Fibroblast of the aortic adventitia (primary cell): Measurements from ENCODE around the gene SYNM. TPM values are rescaled to one million over a fixed set of nuclear protein-coding genes. Genes with fewer than 3 reads are reported as not detected.
"Not testable (repeated sequence)": the region's sequence is repeated elsewhere in the genome, so short reads cannot be mapped to it uniquely, and the experiment has no call there.

Source experiments
- DNase-seq: peaks from one replicate; pipeline ENCODE4 v3.0.0-alpha.2; 2010; ENCODE audit warnings: low read depth
- H3K4me3 ChIP-seq: 2 replicates; pipeline ENCODE4 v1.5.1; 2011; ENCODE audit warnings: low read depth, mild to moderate bottlenecking, control low read depth, low read length, moderate library complexity
- CTCF ChIP-seq: IDR thresholded peaks from 2 replicates; pipeline ENCODE4 v1.5.1; 2011; ENCODE audit warnings: mild to moderate bottlenecking, low read length, control low read depth, inconsistent platforms; ENCODE audit not compliant: insufficient read depth
- total RNA-seq: library from RNA; depleted of rRNA; stranded (reverse); fragments of >200 nt; gene quantifications from 2 replicates; pipeline ENCODE4 v1.2.3, GENCODE V29; 2012; ENCODE audit warnings: low replicate concordance

Gene SYNM
- total RNA-seq, 1 donor, result 6.2 TPM

- TF ChIP-seq CTCF, result no peak
- peak overlapping the region; percentile 61 for H3K4me3 ChIP-seq
These were observed 1.7 kb downstream of the SYNM start for GRCh38 chr15:99106417-99107220.

DNA sequence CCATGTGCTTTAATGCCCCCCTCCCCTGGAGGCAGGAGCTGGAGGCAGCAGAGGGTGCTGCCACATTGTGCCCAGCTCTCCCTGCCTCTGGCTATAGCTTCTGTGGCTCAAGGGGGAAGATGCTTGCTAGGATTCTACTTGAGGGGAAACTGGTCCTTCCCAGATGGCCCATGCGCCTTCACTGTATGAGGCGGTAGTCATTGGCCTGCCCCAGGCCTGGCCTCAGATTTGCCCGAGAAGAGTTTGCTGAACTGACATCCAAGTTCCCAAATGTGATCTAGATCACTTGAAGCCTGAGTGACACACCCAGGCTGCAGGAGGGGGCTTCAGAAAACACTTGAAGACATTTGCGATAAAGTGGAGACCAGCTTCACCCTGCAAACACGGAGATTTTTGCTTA, 4.1 kb downstream of the SYNM start:
- TF ChIP-seq CTCF, result no peak
- DNase-seq, result no peak
- H3K4me3 ChIP-seq, result no peak overlapping the region

More at GRCh38 chr15:99106417-99107220, 1.7 kb downstream of the SYNM start:
- DNase-seq, result peak; percentile 63

DNA sequence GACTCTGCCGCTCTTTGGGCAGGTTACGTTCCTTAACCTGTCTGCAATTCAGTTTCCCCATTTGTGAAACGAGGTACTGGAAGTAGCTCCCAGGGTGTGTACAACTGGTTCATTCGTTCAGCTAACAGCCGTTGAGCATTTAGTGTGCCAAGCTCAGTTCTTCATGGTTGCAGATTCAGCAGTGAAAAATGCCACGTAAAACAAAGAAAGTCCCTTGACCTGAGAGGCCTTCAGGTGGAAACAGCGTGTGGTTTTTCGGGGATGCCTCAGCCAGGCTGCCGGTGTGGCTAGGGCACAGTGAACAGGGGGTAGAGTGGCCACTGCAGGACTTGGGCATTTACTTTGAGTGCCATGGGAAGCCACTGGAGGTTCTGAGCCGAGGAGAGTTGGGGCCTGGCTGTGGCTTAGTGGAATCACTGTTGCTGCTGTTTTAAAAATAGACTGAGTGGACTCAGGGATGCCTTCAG, 4.7 kb downstream of the SYNM start:
- H3K4me3 ChIP-seq, result no peak overlapping the region
- TF ChIP-seq CTCF, result no peak
- no peak for DNase-seq

DNA sequence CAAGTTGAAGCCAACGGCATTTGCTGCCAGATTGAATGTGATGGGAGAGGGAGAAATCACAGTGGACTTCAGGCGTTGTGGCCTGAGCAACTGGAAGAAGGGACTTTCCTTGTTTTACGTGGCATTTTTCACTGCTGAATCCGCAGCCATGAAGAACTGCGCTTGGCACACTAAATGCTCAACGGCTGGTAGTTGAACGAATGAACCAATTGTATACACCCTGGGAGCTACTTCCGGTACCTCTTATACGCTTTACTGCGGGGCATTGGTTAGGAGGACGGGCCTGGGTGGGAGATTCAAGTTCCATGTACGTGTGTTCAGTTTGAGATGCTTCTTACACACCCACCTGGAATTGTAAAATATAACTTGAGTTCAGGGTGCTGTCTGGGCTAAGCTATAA, 5.2 kb downstream of the SYNM start:
- no peak for TF ChIP-seq CTCF
- no peak for DNase-seq
- no peak overlapping the region for H3K4me3 ChIP-seq

DNA sequence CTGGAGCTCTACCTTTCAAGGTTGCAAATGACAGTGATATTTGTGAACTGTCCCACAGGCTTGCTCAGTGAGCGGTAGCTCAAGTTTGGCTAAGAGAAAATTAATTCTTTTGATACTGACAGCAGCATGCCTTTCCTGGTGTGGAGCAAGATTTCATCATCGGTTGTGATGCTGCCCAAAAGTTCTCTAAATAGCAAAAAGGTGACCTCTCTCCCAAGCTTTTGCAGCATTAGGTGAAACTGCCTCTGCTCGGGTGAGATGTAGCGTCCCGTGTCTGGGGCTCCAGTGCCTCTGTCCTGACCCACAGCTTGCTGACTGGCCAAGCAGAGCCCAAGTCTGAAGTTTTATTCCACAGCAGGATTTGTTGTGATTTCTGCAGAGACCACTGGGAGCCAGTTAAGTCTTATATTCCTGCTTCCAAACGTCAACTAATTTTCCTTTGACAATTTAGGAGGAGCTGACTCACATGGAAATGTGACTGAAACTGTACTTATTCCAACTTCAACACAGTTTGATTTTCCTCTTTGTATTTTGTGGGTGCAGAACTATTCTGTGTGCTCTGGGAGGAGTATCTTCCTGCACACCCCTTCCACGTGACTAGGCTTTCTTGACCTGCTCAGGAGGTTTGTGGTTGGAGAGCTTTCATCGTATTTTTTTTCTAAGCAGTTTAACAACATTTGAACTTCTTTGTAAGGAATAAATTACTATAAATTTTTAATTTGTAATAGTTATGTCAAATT, 5.9 kb downstream of the SYNM start:
- DNase-seq, result peak; percentile 74
- no peak overlapping the region for H3K4me3 ChIP-seq
- TF ChIP-seq CTCF, result no peak

DNA sequence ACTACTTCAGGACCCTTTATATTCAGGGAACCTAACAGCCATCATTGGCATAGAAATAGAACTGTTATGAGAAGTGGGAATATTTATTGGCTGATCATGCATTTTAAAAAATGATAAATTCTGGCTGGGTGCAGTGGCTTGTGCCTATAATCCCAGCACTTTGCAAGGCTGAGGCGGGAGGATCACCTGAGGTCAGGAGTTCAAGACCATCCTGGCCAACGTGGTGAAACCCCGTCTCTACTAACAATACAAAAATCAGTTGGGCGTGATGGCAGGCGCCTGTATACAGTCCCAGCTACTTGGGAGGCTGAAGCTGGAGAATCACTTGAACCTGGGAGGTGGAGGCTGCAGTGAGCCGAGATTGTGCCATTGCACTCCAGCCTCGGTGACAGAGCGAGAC, 6.8 kb downstream of the SYNM start:
- not testable (repeated sequence) for H3K4me3 ChIP-seq, DNase-seq

GRCh38 chr15:99113547-99114271, 8.8 kb downstream of the SYNM start:
- H3K4me3 ChIP-seq, result no peak overlapping the region
- no peak for TF ChIP-seq CTCF
- no peak for DNase-seq
